OCI-LY1 (cell line): ENCODE results near the gene FOXL3.

Source experiments
- H2AFZ ChIP-seq: fragments of 200-600 bp; sonication (generic), shearing (Covaris generic); 2 replicates; pipeline ENCODE4 v1.6.0; 2014; ENCODE audit warnings: antibody characterized with exemption, mild to moderate bottlenecking, low read length
- H3F3A ChIP-seq: fragments of 200-600 bp; sonication (generic), shearing (Covaris generic); 2 replicates; pipeline ENCODE4 v1.6.0; 2014; ENCODE audit warnings: mild to moderate bottlenecking, antibody characterized with exemption, low read length, moderate library complexity; ENCODE audit not compliant: insufficient read depth
- H3K27ac ChIP-seq: fragments of 200-600 bp; sonication (generic); 2 replicates; pipeline ENCODE4 v1.5.1; 2014; ENCODE audit warnings: low read length, mixed run types, mild to moderate bottlenecking, low read depth; ENCODE audit not compliant: poor library complexity, severe bottlenecking
- H3K27me3 ChIP-seq: fragments of 200-600 bp; sonication (generic); 2 replicates; pipeline ENCODE4 v1.6.0; 2014; ENCODE audit warnings: antibody characterized with exemption, mild to moderate bottlenecking, low read length, moderate library complexity; ENCODE audit not compliant: insufficient read depth
- H3K36me3 ChIP-seq: fragments of 200-600 bp; sonication (generic); 2 replicates; pipeline ENCODE4 v1.6.1; 2014; ENCODE audit warnings: mild to moderate bottlenecking, antibody characterized with exemption, low read length, moderate library complexity, mixed read lengths; ENCODE audit not compliant: insufficient read depth
- H3K4me1 ChIP-seq: fragments of 200-600 bp; sonication (generic); 2 replicates; pipeline ENCODE4 v1.5.1; 2014; ENCODE audit warnings: mild to moderate bottlenecking, low read length, moderate library complexity; ENCODE audit not compliant: insufficient read depth, severe bottlenecking
- H3K4me2 ChIP-seq: fragments of 200-600 bp; sonication (generic), shearing (Covaris generic); 2 replicates; pipeline ENCODE4 v1.6.1; 2014; ENCODE audit warnings: low read length
- H3K4me3 ChIP-seq: fragments of 200-600 bp; sonication (generic); 2 replicates; pipeline ENCODE4 v1.5.1; 2014; ENCODE audit warnings: low read length, low read depth, mild to moderate bottlenecking, mixed read lengths; ENCODE audit not compliant: poor library complexity, severe bottlenecking
- H3K79me2 ChIP-seq: fragments of 200-600 bp; shearing (Covaris generic); 2 replicates; pipeline ENCODE4 v1.6.1; 2016; ENCODE audit warnings: mixed run types, low read length, mixed read lengths; ENCODE audit not compliant: insufficient read depth
- H3K9ac ChIP-seq: fragments of 200-600 bp; sonication (generic), shearing (Covaris generic); 2 replicates; pipeline ENCODE4 v1.6.1; 2014; ENCODE audit warnings: mild to moderate bottlenecking, low read length, mixed read lengths
- H3K9me2 ChIP-seq: fragments of 200-600 bp; sonication (generic), shearing (Covaris generic); 2 replicates; pipeline ENCODE4 v1.6.1; 2014; ENCODE audit warnings: low read depth, mild to moderate bottlenecking, low read length, mixed read lengths
- H3K9me3 ChIP-seq: fragments of 200-600 bp; shearing (Covaris generic); 2 replicates; pipeline ENCODE4 v1.6.1; 2014; ENCODE audit warnings: low read length, mixed read lengths
- H4K20me1 ChIP-seq: fragments of 200-600 bp; sonication (generic), shearing (Covaris generic); 2 replicates; pipeline ENCODE4 v1.6.0; 2016; ENCODE audit warnings: mild to moderate bottlenecking, low read length; ENCODE audit not compliant: insufficient read depth
- CTCF ChIP-seq: fragments of 200-600 bp; sonication (generic), shearing (Covaris generic); IDR thresholded peaks from 2 replicates; pipeline ENCODE4 v1.5.1; 2017; ENCODE audit warnings: mild to moderate bottlenecking, antibody characterized with exemption, low read length, moderate library complexity, mixed read lengths
- EZH2 ChIP-seq: fragments of 200-600 bp; sonication (generic), shearing (Covaris generic); IDR thresholded peaks from 2 replicates; pipeline ENCODE4 v1.8.0; 2017; ENCODE audit warnings: borderline replicate concordance, mixed run types, mild to moderate bottlenecking, antibody characterized with exemption, low read length, moderate library complexity, mixed read lengths

The FOXL3 gene

GRCh38 chr7:293681-294439, 3.9 kb downstream of the FOXL3 start:
- Histone ChIP-seq H3K9me2 (no peaks in the 10 kb centered on the region), H3K4me3 (no peak overlapping the region), H2AFZ (no peak overlapping the region), H3K4me2 (no peak overlapping the region), H3F3A (no peaks in the 10 kb centered on the region), H4K20me1 (no peaks in the 10 kb centered on the region), H3K4me1 (no peaks in the 10 kb centered on the region), H3K27ac (no peak overlapping the region), H3K9ac (no peak overlapping the region), H3K36me3 (no peaks in the 10 kb centered on the region), H3K27me3 (no peaks in the 10 kb centered on the region), H3K9me3 (no peaks in the 10 kb centered on the region), H3K79me2 (no peaks in the 10 kb centered on the region)
- TF ChIP-seq CTCF = no peak
- TF ChIP-seq EZH2 = no peak

- no peaks in the 10 kb centered on the region for H3K36me3 ChIP-seq
- H3K4me3 ChIP-seq = no peak overlapping the region
- no peaks in the 10 kb centered on the region for H3K9me3 ChIP-seq
- H3K27ac ChIP-seq = no peak overlapping the region
- TF ChIP-seq EZH2 (no peak), CTCF (no peak)
- H2AFZ ChIP-seq = no peak overlapping the region
- H3K79me2 ChIP-seq = no peaks in the 10 kb centered on the region
- no peaks in the 10 kb centered on the region for H3F3A ChIP-seq
- H3K9me2 ChIP-seq = no peaks in the 10 kb centered on the region
- H3K4me1 ChIP-seq = no peaks in the 10 kb centered on the region
- H4K20me1 ChIP-seq = no peaks in the 10 kb centered on the region
- no peaks in the 10 kb centered on the region for H3K27me3 ChIP-seq
- H3K4me2 ChIP-seq = no peak overlapping the region
- no peak overlapping the region for H3K9ac ChIP-seq
These were observed 4.6 kb downstream of the FOXL3 start for GRCh38 chr7:294440-295154.

- H3K27ac ChIP-seq = no peak overlapping the region
- no peaks in the 10 kb centered on the region for H3K36me3 ChIP-seq
- no peak overlapping the region for H2AFZ ChIP-seq
- H3F3A ChIP-seq = no peaks in the 10 kb centered on the region
- no peaks in the 10 kb centered on the region for H3K79me2 ChIP-seq
- no peaks in the 10 kb centered on the region for H3K9me2 ChIP-seq
- no peak overlapping the region for H3K9ac ChIP-seq
- H4K20me1 ChIP-seq = no peaks in the 10 kb centered on the region
- no peaks in the 10 kb centered on the region for H3K9me3 ChIP-seq
- no peaks in the 10 kb centered on the region for H3K4me1 ChIP-seq
- no peak overlapping the region for H3K4me2 ChIP-seq
- H3K27me3 ChIP-seq = no peaks in the 10 kb centered on the region
- no peak overlapping the region for H3K4me3 ChIP-seq
- TF ChIP-seq CTCF (no peak), EZH2 (no peak)
These were observed 5.5 kb downstream of the FOXL3 start for GRCh38 chr7:295155-296154.
